NB4 (cell line): Measurements from ENCODE around the gene PIAS4.

Source experiments
- MAX ChIP-seq: IDR thresholded peaks from 2 replicates; pipeline ENCODE4 v1.6.1; 2011; ENCODE audit warnings: low read depth, low read length
- MYC ChIP-seq: IDR thresholded peaks from 2 replicates; pipeline ENCODE4 v1.6.1; 2011; ENCODE audit warnings: low read depth, low read length

GRCh38 chr19:4061178-4061682, 53.7 kb downstream of the PIAS4 start:
- TF ChIP-seq MAX (no peak), MYC (no peak)
